Kidney (tissue), 14 donors: ENCODE measurements around the gene CASP5. TPM values are rescaled to one million over a fixed set of nuclear protein-coding genes. Genes with fewer than 3 reads are reported as not detected.
"Not testable (repeated sequence)": the region's sequence is repeated elsewhere in the genome, so short reads cannot be mapped to it uniquely, and the experiment has no call there.

Experiments used
- DNase-seq, 5 donors: peaks; one replicate each; pipeline ENCODE4 v3.0.0-alpha.2; 2013 to 2020
- FAIRE-seq: peaks from 2 replicates; lab custom pipeline; 2012; peaks lifted over from hg19 to GRCh38; lab: Jason Lieb, UNC
- H3K27ac ChIP-seq, 2 donors: one replicate each; pipeline ENCODE4 v1.7.0; 2013; ENCODE audit warnings: low read depth in 2 of 2, low read length in 2 of 2, inconsistent platforms in 1 of 2
- H3K27me3 ChIP-seq: one replicate; pipeline ENCODE4 v1.7.1; 2013; ENCODE audit warnings: low read length, inconsistent platforms; ENCODE audit not compliant: control insufficient read depth, insufficient read depth
- H3K36me3 ChIP-seq, 3 donors: one replicate each; pipeline versions ENCODE4 v1.7.0 to v1.7.1; 2013; ENCODE audit warnings: low read length in 3 of 3, control low read depth in 1 of 3, inconsistent platforms in 1 of 3; ENCODE audit not compliant: insufficient read depth in 3 of 3, control insufficient read depth in 2 of 3
- H3K4me1 ChIP-seq, 3 donors: one replicate each; pipeline versions ENCODE4 v1.7.0 to v1.7.1; 2013; ENCODE audit warnings: low read length in 3 of 3, inconsistent platforms in 1 of 3, low read depth in 1 of 3; ENCODE audit not compliant: control insufficient read depth in 2 of 3, insufficient read depth in 2 of 3
- H3K4me3 ChIP-seq, 3 donors: one replicate each; pipeline versions ENCODE4 v1.7.0 to v1.8.1; 2013; ENCODE audit warnings: low read length in 3 of 3, control low read depth in 1 of 3, inconsistent platforms in 1 of 3
- H3K9ac ChIP-seq, 3 donors: one replicate each; pipeline versions ENCODE4 v1.7.0 to v1.7.1; 2013; ENCODE audit warnings: low read length in 3 of 3, control low read depth in 1 of 3, inconsistent platforms in 1 of 3
- H3K9me3 ChIP-seq, 3 donors: one replicate each; pipeline versions ENCODE4 v1.7.0 to v1.7.1; 2013; ENCODE audit warnings: low read length in 3 of 3, control low read depth in 1 of 3, inconsistent platforms in 1 of 3; ENCODE audit not compliant: control insufficient read depth in 2 of 3, insufficient read depth in 1 of 3
- intact Hi-C: fragments of 100-400 bp; cut with DNase I; formaldehyde crosslinking; loops from one replicate; pipeline ENCODE4 v1.11.1; 2022
- polyA plus RNA-seq: library from polyadenylated mRNA; stranded (reverse); fragments of 350-450 nt; fragmentation: Illumina TruSeq; extraction: RNeasy Lipid Tissue Mini Kit (QIAGEN cat#74804); gene quantifications from one replicate; pipeline ENCODE4 v1.2.3, GENCODE V29; 2014; ENCODE audit warnings: low read depth, low replicate concordance; ENCODE audit not compliant: insufficient read depth
- total RNA-seq: library from RNA; stranded (reverse); fragmentation: NEBNext Ultra II Directional; extraction: Animal tissue kit (Norgen Biotek cat#: 25700); gene quantifications from one replicate; pipeline ENCODE4 v1.2.1, GENCODE V29; 2021
- TF ChIP-seq, protein P1 (sequence below): IDR thresholded peaks from 3 replicates; pipeline ENCODE4 v1.5.1; 2012; ENCODE audit warnings: mild to moderate bottlenecking, moderate library complexity, borderline replicate concordance; ENCODE audit not compliant: insufficient read depth; ENCODE audit errors: extremely low read depth
- donor health status: control.
- donor health status: control.
- donor health status: control.
- donor health status: control.
- donor health status: control.
- donor health status: DM: yes; HTN: yes; CAD: no.
- donor health status: Normal renal cell carcinoma (clear cell type).

The CASP5 gene
- total and polyA plus RNA-seq, 2 donors from 2014 or later, result 0.91 TPM; not detected in 1

DNA sequence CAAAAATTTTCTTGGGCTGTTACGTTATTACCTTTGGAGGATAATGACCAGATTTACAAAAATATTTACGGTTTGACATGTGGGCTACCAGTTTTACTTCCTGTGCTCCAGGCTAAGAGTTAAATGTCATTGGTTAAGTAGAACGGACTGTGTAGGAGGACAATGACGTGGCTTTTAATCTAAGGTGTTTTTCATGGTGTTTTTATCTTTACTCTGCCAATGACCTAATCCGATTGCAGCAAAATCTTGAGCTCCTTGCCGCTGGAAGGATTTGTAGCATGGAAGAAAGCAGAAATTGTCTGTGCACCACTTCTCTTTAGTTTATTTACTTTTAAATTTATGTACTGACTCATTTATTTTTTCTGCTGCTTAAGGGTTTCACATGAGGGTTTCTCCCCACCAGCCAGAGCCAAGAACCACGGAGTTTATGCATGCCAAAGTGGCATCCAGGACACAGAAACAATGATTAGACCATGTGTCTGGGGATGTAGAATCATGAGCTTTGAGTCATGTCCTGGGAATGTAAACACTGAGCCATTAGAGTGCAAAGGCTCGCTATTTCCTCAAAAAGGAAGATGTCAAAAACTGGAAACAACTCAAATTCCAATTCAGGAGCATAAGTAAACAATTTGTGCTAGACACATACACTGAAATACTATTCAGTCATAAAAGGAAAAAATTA lies 24.1 kb upstream of the CASP5 start:
- no peaks in the 10 kb centered on the region for H3K4me1 ChIP-seq
- TF ChIP-seq, protein P1, sequence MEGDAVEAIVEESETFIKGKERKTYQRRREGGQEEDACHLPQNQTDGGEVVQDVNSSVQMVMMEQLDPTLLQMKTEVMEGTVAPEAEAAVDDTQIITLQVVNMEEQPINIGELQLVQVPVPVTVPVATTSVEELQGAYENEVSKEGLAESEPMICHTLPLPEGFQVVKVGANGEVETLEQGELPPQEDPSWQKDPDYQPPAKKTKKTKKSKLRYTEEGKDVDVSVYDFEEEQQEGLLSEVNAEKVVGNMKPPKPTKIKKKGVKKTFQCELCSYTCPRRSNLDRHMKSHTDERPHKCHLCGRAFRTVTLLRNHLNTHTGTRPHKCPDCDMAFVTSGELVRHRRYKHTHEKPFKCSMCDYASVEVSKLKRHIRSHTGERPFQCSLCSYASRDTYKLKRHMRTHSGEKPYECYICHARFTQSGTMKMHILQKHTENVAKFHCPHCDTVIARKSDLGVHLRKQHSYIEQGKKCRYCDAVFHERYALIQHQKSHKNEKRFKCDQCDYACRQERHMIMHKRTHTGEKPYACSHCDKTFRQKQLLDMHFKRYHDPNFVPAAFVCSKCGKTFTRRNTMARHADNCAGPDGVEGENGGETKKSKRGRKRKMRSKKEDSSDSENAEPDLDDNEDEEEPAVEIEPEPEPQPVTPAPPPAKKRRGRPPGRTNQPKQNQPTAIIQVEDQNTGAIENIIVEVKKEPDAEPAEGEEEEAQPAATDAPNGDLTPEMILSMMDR, result no peak
- H3K36me3 ChIP-seq, result no peaks in the 10 kb centered on the region
- no peak overlapping the region for H3K27ac ChIP-seq
- intact Hi-C loops, result no loop called here
- no peak for FAIRE-seq
- DNase-seq, result no peak
- no peaks in the 10 kb centered on the region for H3K9me3 ChIP-seq
- H3K27me3 ChIP-seq, result no peaks in the 10 kb centered on the region
- no peak overlapping the region for H3K9ac ChIP-seq
- no peak overlapping the region for H3K4me3 ChIP-seq

DNA sequence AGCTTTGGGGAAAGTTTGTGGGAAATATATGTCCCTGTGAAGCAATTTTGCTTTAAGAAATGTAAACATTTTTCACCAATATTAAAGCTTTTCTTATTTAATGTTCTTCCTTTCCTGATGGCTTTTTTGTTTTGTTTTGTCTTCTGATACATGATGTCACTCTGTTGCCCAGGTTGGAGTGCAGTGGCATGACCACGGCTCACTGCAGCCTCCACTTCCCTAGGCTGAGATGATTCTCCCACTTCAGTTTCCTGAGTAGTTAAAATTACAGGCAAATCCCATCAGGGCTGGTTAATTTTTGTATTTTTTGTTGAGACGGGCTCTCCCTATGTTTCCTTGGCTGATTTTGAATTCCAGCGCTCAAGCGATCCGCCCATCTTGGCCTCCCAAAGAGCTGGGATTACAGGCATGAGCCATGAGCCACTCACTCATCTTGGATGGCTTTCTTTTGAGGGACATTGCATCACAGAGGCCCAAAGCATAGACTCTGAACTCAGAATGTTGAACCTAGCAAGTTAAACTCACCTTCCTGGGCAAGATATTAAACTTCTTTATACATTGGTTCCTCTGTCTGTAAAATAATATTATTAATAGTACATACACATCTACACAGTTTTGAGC lies 22.8 kb upstream of the CASP5 start:
- Histone ChIP-seq H3K4me1 (no peaks in the 10 kb centered on the region), H3K9ac (no peak overlapping the region), H3K27ac (peak overlapping the region in 1 of 2 donors; percentile 60), H3K4me3 (peak overlapping the region in 1 of 3 donors; percentile 67), H3K27me3 (no peaks in the 10 kb centered on the region), H3K36me3 (no peaks in the 10 kb centered on the region), H3K9me3 (no peaks in the 10 kb centered on the region)
- no peak for FAIRE-seq
- no peak for DNase-seq
- intact Hi-C loops, result no loop called here
- TF ChIP-seq, protein P1, result no peak

DNA sequence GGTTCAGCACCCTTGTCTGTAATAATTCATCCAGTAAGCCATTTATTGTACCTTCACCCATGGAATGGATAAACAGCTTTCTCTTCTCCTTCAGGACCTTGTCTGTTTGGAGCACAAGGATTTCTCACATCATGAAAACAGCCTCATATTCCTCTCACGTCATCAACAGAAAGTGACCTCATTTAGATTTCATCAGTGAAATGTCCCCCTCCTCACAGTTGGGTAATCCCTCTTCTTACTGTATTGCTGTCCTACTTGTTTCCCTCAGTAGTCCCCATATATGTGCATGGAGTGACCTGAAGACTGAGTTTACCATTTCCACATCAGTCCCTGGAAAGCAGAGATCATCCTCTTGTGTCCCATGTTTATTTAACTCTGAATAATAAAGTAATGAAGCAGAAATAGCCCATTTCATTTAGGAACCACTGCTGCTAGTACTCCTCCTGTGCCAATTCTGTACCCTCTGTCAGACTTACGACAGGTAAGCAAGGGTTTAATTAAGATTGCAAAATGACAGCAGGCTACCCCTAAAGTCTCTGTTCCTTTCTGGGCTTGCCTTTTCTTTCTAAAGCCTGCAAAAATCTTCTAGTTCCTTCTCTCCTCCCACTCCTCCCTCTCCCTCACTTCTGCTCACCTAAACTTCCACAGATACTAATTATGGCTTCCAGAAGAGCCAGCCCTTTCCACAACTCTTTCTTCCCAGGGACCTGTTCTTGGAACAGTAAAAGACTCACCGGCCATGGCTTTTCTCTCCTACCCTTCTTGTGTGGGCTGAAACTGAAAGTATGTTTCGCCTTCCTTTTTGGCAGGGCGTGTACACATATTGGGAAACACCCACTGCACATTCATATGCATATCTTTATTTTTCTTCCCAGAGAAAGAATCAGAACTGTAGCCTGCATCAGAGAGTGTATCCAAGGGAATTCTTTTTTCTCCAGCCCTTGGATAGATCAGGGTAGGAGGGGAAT lies 21.9 kb upstream of the CASP5 start, which contains the start of gene CARD16:
Gene CARD16 (minus strand): TSS at position 779 of the 968 bp plus-strand sequence. CDS start 38 bp downstream, at position 741.
- H3K9me3 ChIP-seq, intact Hi-C loops, FAIRE-seq, H3K27me3 ChIP-seq, DNase-seq, H3K4me1 ChIP-seq, H3K36me3 ChIP-seq: not testable (repeated sequence)
- Histone ChIP-seq H3K4me3 (peak within 1 kb of the TSS in 2 of 3 donors; percentile 58 to 67), H3K9ac (peak within 1 kb of the TSS in 2 of 3 donors; percentile 24 to 29), H3K27ac (peak within 1 kb of the TSS in 1 of 2 donors; percentile 60)
